GM04504 (cell line): Measurements from ENCODE around the gene EIF2D.
"Not testable (repeated sequence)": the region's sequence is repeated elsewhere in the genome, so short reads cannot be mapped to it uniquely, and the experiment has no call there.

ENCODE experiments used
- DNase-seq: peaks from one replicate; pipeline ENCODE4 v3.0.0-alpha.2; 2012; ENCODE audit warnings: low read depth

Gene EIF2D, protein sequence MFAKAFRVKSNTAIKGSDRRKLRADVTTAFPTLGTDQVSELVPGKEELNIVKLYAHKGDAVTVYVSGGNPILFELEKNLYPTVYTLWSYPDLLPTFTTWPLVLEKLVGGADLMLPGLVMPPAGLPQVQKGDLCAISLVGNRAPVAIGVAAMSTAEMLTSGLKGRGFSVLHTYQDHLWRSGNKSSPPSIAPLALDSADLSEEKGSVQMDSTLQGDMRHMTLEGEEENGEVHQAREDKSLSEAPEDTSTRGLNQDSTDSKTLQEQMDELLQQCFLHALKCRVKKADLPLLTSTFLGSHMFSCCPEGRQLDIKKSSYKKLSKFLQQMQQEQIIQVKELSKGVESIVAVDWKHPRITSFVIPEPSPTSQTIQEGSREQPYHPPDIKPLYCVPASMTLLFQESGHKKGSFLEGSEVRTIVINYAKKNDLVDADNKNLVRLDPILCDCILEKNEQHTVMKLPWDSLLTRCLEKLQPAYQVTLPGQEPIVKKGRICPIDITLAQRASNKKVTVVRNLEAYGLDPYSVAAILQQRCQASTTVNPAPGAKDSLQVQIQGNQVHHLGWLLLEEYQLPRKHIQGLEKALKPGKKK

DNA sequence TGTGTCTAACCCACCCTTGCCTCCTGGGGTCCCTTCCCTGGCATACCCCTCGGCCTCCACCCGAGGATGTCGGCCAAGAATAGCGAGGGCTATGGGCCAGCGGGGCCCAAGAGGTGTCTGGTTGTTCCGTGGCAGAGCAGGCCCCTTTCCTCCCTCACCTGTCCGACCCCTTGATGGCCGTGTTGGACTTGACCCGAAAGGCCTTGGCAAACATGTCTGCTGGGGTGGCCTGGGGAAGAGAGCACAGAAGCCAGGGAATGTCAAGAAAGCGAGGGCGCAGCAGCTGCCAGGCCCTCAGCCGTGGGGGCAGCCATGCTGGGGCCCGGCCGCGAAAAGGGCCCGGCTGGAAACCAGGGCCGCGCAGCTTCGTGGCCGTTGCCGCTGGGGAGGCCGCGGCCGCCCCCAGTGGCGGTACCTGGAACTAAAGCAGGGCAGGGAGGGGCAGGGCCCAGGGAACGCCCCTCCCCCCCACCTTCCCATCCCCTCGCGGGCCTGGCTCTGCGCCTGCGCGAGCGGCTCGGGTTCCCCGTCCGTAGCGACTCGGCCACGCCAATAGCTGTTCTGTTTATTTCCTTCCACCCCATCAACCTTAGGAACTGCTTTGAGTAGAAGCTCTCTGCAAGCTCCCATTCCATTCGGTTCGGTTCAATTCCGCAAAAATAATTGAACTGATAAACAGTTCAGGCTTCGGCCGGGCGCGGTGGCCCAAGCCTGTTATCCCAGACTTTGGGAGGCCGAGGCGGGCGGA is at the start of gene EIF2D:
Gene EIF2D, minus strand, starts transcription at position 337 of the 748 bp plus-strand sequence. Its CDS starts 123 bp downstream, at position 214.
- DNase-seq = peak; percentile 89

DNA sequence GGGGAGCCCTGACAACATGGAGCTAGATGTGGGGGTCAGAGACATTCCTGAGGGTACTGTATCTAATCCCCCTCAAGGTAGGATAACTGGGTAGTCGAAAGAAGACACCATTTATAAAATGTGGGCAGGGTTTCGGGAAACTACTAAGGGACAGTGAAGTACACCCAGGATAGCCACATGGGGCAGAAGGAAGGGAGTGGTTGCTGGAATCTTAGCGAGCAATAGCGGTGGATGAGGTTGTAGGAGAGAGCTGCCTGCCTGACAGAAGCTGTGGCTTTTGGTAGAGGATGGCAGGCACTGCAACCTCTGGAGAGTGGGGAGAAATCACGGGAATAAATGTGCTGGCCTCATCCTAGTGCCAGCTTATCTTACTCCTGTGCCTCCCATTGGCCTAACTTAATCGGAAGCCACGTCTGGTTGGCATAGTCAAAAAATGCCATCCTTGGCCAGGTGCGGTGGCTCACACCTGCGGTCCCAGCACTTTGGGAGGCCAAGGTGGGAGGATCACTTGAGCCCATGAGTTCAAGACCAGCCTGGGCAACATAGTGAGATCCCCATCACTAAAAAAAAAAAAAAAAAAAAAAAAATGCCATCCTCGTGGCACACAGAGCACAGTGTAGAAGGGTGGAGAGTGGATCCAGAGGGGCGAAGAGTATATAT is 49.0 kb upstream of the EIF2D start:
- no peak for DNase-seq

- no peak for DNase-seq
Observed at GRCh38 chr1:206660136-206660535, 47.9 kb upstream of the EIF2D start.

- DNase-seq = no peak
Observed at GRCh38 chr1:206658981-206659273, 46.7 kb upstream of the EIF2D start.

- no peak for DNase-seq
Observed at GRCh38 chr1:206658264-206658980, 46.2 kb upstream of the EIF2D start.

DNA sequence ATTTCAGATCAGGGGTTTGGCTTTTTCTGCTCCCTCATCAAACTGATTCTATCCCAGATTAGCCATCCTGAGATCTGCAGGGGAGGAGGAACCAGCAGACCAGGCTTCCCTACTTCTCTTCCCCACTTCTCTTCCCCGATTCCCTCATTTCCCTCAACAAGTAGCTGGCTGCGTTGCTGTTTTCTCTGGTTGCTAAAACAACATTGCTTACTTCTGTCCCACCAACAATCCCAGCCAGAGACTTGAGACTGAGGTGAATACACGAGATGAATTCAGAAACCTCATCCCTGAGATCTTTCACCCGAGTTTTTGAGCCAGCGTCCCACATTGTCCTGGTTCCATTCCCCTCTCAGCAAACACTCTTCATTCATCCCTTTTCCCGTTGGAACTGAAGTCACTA is 45.5 kb upstream of the EIF2D start:
- no peak for DNase-seq

DNA sequence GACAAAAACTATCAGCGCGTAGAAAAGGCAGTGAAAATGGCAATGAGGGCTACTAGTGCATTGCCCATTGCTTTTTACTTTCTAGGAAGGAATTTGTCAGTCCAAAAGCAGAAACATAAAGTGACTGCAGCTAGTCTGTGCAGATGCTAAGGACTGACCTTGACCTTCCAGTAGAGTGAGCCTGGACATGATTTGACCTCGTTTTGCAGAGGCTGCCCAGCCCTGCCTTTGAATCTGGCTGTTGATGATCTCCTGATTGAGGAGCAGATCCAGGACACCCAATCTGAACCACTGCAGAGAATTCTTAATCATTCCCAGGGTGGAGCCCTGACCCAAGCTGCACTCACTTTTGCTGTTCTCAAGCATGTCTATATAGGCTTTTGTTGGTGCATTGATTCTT is 44.7 kb upstream of the EIF2D start:
- no peak for DNase-seq

DNA sequence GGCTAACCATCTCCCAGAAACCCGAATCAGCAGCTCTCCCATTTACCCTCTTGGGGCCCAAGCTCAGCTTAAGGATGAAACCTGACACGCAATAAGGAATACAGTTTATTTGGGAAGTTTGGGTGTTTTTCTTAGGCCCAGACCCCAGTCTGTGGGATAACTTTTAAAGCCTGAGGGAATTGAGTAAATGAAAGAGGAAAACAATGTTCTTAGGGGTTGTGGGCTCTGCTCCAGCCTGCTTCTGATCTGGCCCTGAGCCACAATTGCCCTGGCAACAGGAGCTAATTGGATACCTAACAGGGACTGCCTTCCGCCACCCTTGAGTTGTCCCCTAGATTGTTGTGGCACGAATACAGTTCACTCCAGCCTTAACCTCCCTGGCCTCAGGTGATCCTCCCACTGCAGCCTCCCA is 43.2 kb upstream of the EIF2D start:
- DNase-seq = no peak

DNA sequence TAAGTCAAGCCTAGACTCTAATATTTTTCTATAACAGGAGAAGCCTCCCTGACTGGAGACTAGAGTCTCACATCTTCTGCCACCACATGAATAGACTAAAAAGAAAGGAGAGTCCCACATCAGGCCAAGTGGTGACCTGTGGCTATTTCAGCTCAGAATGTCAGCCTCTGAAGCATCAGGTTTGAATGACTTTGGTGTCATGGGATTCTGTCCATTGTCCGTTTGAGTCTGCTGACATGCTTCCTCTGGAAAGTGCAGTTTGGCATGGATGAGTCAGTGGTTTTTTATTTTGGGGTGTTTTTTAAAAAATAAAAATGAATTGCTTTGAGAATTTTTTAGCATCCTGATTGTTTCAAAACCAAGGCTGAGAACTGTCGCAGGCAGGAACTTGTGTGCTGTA is 42.6 kb upstream of the EIF2D start:
- no peak for DNase-seq

GRCh38 chr1:206653715-206654459 is 41.6 kb upstream of the EIF2D start:
- DNase-seq = no peak

DNA sequence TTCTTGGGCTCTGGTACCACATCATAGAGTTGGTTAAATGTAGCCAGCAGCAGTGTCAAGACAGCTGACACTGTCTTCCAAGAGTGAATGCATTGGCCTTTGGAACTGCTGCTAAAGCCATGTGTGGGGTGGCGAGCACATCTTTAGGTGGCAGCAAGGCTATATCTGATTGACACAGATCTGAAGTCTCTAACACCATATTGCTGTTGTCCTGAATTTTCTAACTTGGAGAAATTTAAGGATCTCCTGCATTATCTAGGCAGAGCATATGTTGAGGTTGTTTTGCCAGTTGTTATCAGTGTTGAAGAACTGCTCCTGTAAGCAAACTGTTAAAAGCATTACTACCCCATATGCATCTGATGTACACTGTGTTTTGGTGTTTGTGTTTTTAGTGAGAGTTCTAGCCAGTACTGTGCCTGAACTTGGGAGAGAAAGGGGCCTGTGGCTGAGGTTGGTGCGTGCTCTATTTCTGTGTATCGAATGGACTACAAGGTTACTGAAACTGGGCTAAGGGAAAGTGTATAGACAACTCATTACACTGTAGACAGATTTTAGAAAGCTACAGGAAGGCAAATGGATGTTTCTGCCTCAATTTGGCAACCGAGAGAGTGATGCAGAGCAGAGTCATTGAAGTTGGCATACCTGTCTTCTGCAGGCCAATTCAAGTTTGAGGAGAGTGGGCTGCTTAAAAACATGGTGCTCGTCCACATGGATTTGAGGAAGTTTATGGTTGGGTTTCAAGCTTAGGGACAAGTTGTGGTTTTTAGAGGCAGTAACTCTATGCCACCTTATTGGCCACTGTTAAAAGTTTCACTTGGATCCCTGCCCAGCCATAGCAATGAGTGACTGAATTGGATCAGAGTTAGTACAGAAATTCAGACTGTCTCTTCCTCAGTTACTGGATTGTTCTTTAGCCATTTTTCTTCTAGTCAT is 40.0 kb upstream of the EIF2D start:
- no peak for DNase-seq

DNA sequence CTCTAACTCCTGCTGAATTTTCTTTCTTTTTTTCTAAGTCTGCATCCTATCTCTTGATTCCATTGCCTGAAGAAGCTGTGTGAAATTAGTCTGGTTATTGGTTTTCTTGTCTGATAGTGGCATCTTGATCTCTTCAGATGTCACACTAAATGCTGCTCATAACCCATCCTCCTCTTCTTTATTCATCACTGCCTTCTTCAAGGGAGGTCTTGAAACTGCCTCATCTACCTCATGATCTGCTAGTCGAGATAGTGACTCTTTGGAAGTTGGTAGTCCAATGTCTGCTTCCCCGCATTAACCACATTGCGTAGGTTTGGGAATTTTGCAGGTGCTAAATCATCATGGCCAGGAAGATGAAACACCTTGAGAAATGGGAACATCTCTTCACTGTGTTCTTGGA is 38.7 kb upstream of the EIF2D start:
- DNase-seq = no peak

DNA sequence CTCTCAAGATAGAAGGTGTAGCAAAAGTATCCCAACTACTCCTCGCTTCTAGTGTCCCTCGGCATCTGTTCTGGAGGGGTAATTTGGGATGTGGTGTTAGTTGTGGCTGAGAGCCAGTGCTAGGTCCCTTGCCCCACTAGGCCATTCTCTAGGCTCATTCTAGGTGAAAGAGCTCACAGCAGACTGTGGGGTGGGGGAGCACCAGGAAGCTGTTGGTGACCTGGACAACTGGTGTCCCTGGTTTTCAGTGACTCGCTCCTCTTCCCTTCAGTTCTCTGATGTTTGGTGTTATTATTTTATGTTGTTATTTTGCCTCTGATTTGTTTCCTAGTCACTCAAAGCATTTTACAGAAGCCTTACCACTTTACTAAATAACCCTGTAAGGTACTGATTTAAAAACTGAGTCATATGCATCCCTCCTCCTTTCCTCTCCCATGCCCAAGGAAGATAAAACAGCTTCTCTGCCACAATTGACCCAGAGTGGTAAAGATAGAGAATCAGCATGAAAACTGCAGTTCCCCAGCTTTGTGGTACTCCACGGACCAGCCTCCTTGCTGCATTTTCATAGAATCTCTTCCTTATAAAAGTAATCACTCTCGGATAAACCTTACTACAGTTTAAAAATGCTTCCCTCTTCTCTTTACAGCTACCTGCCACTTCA is 37.1 kb upstream of the EIF2D start:
- DNase-seq = no peak

DNA sequence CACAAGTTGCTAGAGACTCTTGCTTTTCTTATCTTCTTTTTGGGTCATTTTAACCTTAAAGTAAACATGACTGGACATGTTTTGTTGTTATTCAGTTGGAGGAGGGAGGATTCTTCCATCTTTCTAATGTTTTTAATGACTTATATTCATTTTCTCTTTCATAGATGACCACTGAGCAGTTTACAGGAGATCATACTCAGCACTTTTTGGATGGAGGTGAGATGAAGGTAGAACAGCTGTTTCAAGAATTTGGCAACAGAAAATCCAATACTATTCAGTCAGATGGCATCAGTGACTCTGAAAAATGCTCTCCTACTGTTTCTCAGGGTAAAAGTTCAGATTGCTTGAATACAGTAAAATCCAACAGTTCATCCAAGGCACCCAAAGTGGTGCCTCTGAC is 35.0 kb upstream of the EIF2D start:
- no peak for DNase-seq

DNA sequence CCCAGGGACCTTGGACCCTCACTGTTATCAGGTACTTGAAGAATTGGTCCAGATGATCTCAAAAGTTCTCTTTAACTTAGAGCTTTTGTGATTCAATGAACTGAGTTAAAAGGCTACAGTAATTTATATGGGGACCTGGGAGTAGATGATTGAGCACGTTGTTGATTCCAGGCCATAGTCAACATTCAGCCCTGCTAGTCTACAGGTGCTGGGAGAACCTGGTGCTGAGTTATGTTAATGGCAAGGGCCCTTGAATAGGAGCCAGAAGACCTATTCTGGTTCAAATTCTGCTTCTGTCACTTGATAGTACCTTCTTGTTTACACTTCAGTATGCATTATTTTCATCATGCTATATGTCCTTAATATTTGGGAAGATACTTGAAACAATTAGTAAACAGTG is 34.2 kb upstream of the EIF2D start:
- DNase-seq = no peak

GRCh38 chr1:206643118-206643698 is 30.9 kb upstream of the EIF2D start:
- DNase-seq = no peak

GRCh38 chr1:206642074-206642473 is 29.8 kb upstream of the EIF2D start:
- not testable (repeated sequence) for DNase-seq

- DNase-seq = no peak
Observed at GRCh38 chr1:206637605-206638004, 25.3 kb upstream of the EIF2D start.

DNA sequence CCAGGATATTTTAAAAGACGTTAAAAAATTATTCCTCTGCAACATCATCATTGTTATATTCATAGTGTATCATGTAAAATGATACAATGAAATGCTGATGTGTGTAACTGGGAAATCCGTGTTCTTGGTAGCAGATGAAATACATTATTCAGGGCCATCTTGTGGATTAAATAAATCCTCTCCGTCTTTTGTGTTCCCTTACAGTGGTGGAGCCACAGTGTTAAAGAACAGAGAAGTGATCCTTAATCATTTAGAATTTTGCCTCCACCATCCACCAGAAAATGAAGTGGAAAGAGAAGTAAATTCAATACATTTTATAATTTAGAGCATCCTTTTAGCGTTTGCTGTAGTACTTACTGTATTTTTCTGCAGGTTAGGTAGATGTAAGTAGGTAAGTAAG is 24.4 kb upstream of the EIF2D start:
- DNase-seq = no peak
